Smooth muscle cell (in vitro differentiated cells): Measurements from ENCODE around the gene PCDH19. TPM values are rescaled to one million over a fixed set of nuclear protein-coding genes. Genes with fewer than 3 reads are reported as not detected.

Source experiments
- DNase-seq: peaks from one replicate; lab custom pipeline; 2025; ENCODE audit not compliant: unreplicated experiment; lab: John Stamatoyannopoulos, UW
- H2AFZ ChIP-seq: fragments of 200-600 bp; sonication (generic); 2 replicates; pipeline ENCODE4 v1.6.0; 2016; ENCODE audit warnings: antibody characterized with exemption, low read depth, mild to moderate bottlenecking
- H3F3A ChIP-seq: fragments of 200-600 bp; sonication (generic); 2 replicates; pipeline ENCODE4 v1.6.0; 2017; ENCODE audit warnings: antibody characterized with exemption, low read depth
- H3K27ac ChIP-seq: fragments of 200-600 bp; sonication (generic); 2 replicates; pipeline ENCODE4 v1.5.1; 2016; ENCODE audit warnings: low read depth, mild to moderate bottlenecking
- H3K27me3 ChIP-seq: fragments of 200-600 bp; sonication (generic); 2 replicates; pipeline ENCODE4 v1.6.1; 2016; ENCODE audit warnings: low read depth, mild to moderate bottlenecking
- H3K36me3 ChIP-seq: fragments of 200-600 bp; sonication (generic); 2 replicates; pipeline ENCODE4 v1.5.1; 2016; ENCODE audit warnings: low read depth
- H3K4me1 ChIP-seq: fragments of 200-600 bp; sonication (generic); 2 replicates; pipeline ENCODE4 v1.5.1; 2016; ENCODE audit warnings: low read depth
- H3K4me2 ChIP-seq: fragments of 200-600 bp; sonication (generic); 2 replicates; pipeline ENCODE4 v1.6.0; 2016; ENCODE audit warnings: mild to moderate bottlenecking
- H3K4me3 ChIP-seq: fragments of 200-600 bp; sonication (generic); 2 replicates; pipeline ENCODE4 v1.5.1; 2016; ENCODE audit warnings: mild to moderate bottlenecking
- H3K79me2 ChIP-seq: fragments of 200-600 bp; sonication (generic); 2 replicates; pipeline ENCODE4 v1.6.0; 2016; ENCODE audit warnings: low read depth, mild to moderate bottlenecking
- H3K9ac ChIP-seq: fragments of 200-600 bp; sonication (generic); 2 replicates; pipeline ENCODE4 v1.6.0; 2016; ENCODE audit warnings: low read depth
- H3K9me3 ChIP-seq: fragments of 200-600 bp; sonication (generic); replicated peaks from 2 replicates; pipeline ENCODE4 v1.5.1; 2016; ENCODE audit warnings: low read depth
- H4K20me1 ChIP-seq: fragments of 200-600 bp; sonication (generic); 2 replicates; pipeline ENCODE4 v1.6.0; 2016; ENCODE audit warnings: low read depth
- WGBS: methylation state at CpG from one replicate; pipeline ENCODE4 v1.1.7; 2016; ENCODE audit warnings: low lambda C conversion rate; 5-methylcytosine and 5-hydroxymethylcytosine counted together
- polyA plus RNA-seq: library from polyadenylated mRNA; unstranded; fragments of >200 nt; fragmentation: Nextera tagmentation; extraction: Ambion mirVana; gene quantifications from 2 replicates; pipeline ENCODE4 v1.2.1, GENCODE V29; 2016
- total RNA-seq: library from RNA; depleted of rRNA; stranded (reverse); fragments of >200 nt; gene quantifications from 2 replicates; pipeline ENCODE4 v1.2.3, GENCODE V29; 2014
- TF ChIP-seq, protein P1 (sequence below): fragments of 200-600 bp; sonication (generic); IDR thresholded peaks from 2 replicates; pipeline ENCODE4 v1.5.1; 2017; ENCODE audit warnings: borderline replicate concordance, mild to moderate bottlenecking, antibody characterized with exemption; ENCODE audit not compliant: insufficient read depth, poor library complexity, severe bottlenecking

PCDH19 gene
- total and polyA plus RNA-seq, 2 experiments from 2014 or later = 7.5 to 16.8 TPM

- no peak overlapping the region for H3K4me3 ChIP-seq
- TF ChIP-seq, protein P1, sequence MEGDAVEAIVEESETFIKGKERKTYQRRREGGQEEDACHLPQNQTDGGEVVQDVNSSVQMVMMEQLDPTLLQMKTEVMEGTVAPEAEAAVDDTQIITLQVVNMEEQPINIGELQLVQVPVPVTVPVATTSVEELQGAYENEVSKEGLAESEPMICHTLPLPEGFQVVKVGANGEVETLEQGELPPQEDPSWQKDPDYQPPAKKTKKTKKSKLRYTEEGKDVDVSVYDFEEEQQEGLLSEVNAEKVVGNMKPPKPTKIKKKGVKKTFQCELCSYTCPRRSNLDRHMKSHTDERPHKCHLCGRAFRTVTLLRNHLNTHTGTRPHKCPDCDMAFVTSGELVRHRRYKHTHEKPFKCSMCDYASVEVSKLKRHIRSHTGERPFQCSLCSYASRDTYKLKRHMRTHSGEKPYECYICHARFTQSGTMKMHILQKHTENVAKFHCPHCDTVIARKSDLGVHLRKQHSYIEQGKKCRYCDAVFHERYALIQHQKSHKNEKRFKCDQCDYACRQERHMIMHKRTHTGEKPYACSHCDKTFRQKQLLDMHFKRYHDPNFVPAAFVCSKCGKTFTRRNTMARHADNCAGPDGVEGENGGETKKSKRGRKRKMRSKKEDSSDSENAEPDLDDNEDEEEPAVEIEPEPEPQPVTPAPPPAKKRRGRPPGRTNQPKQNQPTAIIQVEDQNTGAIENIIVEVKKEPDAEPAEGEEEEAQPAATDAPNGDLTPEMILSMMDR = no peak
- H4K20me1 ChIP-seq = no peaks in the 10 kb centered on the region
- no peak overlapping the region for H3K27ac ChIP-seq
- no peak for DNase-seq
- no peaks in the 10 kb centered on the region for H3F3A ChIP-seq
- no peaks in the 10 kb centered on the region for H3K4me1 ChIP-seq
- H3K36me3 ChIP-seq = no peaks in the 10 kb centered on the region
- no peaks in the 10 kb centered on the region for H3K79me2 ChIP-seq
- H3K4me2 ChIP-seq = no peak overlapping the region
- no peaks in the 10 kb centered on the region for H3K9me3 ChIP-seq
- no peak overlapping the region for H2AFZ ChIP-seq
- no peaks in the 10 kb centered on the region for H3K27me3 ChIP-seq
- H3K9ac ChIP-seq = no peak overlapping the region
Observed at GRCh38 chrX:100340491-100341141, 69.5 kb downstream of the PCDH19 start.

DNA sequence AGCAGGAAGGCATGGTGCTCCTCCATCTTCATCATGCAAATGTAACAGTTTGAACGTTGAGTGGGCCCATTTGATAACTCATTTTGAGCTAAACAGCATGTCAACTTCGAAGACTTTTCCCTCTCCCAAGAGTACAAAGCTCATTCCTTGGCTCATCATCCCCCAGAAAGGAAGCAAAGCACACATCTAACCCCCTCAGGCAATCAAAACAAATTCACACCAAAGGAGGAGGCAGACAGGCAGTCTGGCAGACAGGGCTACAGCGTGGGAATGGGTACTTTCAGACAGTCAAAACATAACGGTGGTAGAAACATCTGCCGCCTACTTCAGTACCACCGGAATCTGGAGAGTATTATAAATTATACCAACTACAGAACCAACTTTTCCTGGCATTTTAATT, 81.7 kb downstream of the PCDH19 start:
- Histone ChIP-seq H3K27me3 (no peaks in the 10 kb centered on the region), H3K9me3 (no peaks in the 10 kb centered on the region), H3K79me2 (no peaks in the 10 kb centered on the region), H3K4me3 (no peak overlapping the region), H2AFZ (no peak overlapping the region), H3K4me1 (no peaks in the 10 kb centered on the region), H4K20me1 (no peaks in the 10 kb centered on the region), H3K4me2 (no peak overlapping the region), H3F3A (no peaks in the 10 kb centered on the region), H3K9ac (no peak overlapping the region), H3K27ac (no peak overlapping the region), H3K36me3 (no peaks in the 10 kb centered on the region)
- WGBS = 68% methylated on average over 6 of the region's 6 CpGs
- TF ChIP-seq, protein P1 = no peak
- DNase-seq = no peak

DNA sequence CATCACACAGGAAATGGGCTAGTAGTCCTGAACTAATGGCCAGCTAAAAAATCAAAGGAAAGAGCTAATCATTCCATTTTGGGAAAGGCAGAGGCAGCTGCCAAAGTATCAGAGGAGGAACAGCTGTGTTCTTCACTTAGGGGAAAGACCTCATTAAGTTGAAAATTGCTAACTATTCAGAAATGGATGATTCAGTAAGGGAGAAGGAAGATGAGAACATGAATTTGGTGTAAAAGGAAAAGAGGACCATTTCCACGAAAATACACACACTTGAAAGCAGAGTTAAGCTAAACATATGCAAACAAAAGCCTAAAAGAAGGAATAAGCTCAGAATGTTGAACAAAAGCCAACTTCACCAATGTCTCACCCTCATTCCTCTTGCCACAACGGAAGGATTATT, 90.4 kb downstream of the PCDH19 start:
- no peaks in the 10 kb centered on the region for H3K9me3 ChIP-seq
- H3K9ac ChIP-seq = no peak overlapping the region
- H3F3A ChIP-seq = no peaks in the 10 kb centered on the region
- no peaks in the 10 kb centered on the region for H4K20me1 ChIP-seq
- H3K36me3 ChIP-seq = no peaks in the 10 kb centered on the region
- H3K4me1 ChIP-seq = no peaks in the 10 kb centered on the region
- WGBS = 54% methylated on average over 2 of the region's 2 CpGs
- H3K79me2 ChIP-seq = no peaks in the 10 kb centered on the region
- H2AFZ ChIP-seq = no peak overlapping the region
- DNase-seq = no peak
- no peak overlapping the region for H3K4me2 ChIP-seq
- TF ChIP-seq, protein P1 = no peak
- H3K27ac ChIP-seq = no peak overlapping the region
- H3K4me3 ChIP-seq = no peak overlapping the region
- no peaks in the 10 kb centered on the region for H3K27me3 ChIP-seq

GRCh38 chrX:100316987-100317386, 93.1 kb downstream of the PCDH19 start:
- Histone ChIP-seq H3K27me3 (no peaks in the 10 kb centered on the region), H3K4me2 (peak overlapping the region; percentile 18), H3K79me2 (no peaks in the 10 kb centered on the region), H3K4me3 (no peak overlapping the region), H4K20me1 (no peaks in the 10 kb centered on the region), H3F3A (no peaks in the 10 kb centered on the region), H3K9ac (no peak overlapping the region), H3K36me3 (no peaks in the 10 kb centered on the region), H3K27ac (no peak overlapping the region), H3K9me3 (no peaks in the 10 kb centered on the region), H2AFZ (no peak overlapping the region), H3K4me1 (no peaks in the 10 kb centered on the region)
- no peak for DNase-seq
- 67% methylated on average over 3 of the region's 3 CpGs for WGBS
- TF ChIP-seq, protein P1 = no peak
